ENCODE data around the gene ZNF71. TPM values are rescaled to one million over a fixed set of nuclear protein-coding genes. Genes with fewer than 3 reads are reported as not detected.

ZNF71 gene
- total and polyA plus RNA-seq, 2 experiments from 2014 or later = 6.2 to 7.9 TPM

GRCh38 chr19:56622374-56622773, 27.3 kb downstream of the ZNF71 start:
- no peaks in the 10 kb centered on the region for H3K9me3 ChIP-seq (ENCODE audit: low read depth)
- in situ Hi-C loops (cut with MboI) = no loop called here
- no peak for TF ChIP-seq EZH2phosphoT487 (IDR thresholded peaks at IDR 0.05; ENCODE audit: insufficient read depth, low read depth)
- no peak for TF ChIP-seq EZH2 (IDR thresholded peaks at IDR 0.05; ENCODE audit: insufficient read depth, poor library complexity, severe bottlenecking)

GRCh38 chr19:56623006-56623405, 27.9 kb downstream of the ZNF71 start:
- in situ Hi-C loops (cut with MboI) = no loop called here
- no peaks in the 10 kb centered on the region for H3K9me3 ChIP-seq (ENCODE audit: low read depth)

More at GRCh38 chr19:56622374-56622773, 27.3 kb downstream of the ZNF71 start:
- 96 to 99% methylated on average over 28 to 37 of the region's 37 CpGs for WGBS, 2 experiments (ENCODE audit: low coverage in 1 of 2, low lambda C conversion rate in 2 of 2, missing lambda C conversion rate in 2 of 2)
- Histone ChIP-seq H3K27me3 (replicated peaks; ENCODE audit: insufficient read depth) (no peaks in the 10 kb centered on the region), H3K9me2 (ENCODE audit: insufficient read depth) (no peaks in the 10 kb centered on the region), H2AFZ (no peak overlapping the region), H3K79me2 (ENCODE audit: insufficient read depth) (peaks cover 20% of the 10 kb centered on the region; the same call in 1 of the 2 replicates), H3K9ac (no peak overlapping the region), H3K4me2 (ENCODE audit: unreplicated experiment) (no peak overlapping the region), H3K27ac (no peak overlapping the region), H4K20me1 (ENCODE audit: insufficient read depth) (no peaks in the 10 kb centered on the region), H3K4me1 (ENCODE audit: insufficient read depth) (no peaks in the 10 kb centered on the region), H3F3A (ENCODE audit: insufficient read depth) (no peaks in the 10 kb centered on the region), H3K4me3 (no peak overlapping the region), H3K36me3 (ENCODE audit: low read depth) (0 out of 2 replicates have a peak, but pooled peaks cover 5% of the 10 kb centered on the region)
- DNase-seq = no peak

GRCh38 chr19:56625708-56626107, 30.6 kb downstream of the ZNF71 start:
- Histone ChIP-seq H3F3A (ENCODE audit: insufficient read depth) (no peaks in the 10 kb centered on the region), H3K9ac (no peak overlapping the region), H3K79me2 (ENCODE audit: insufficient read depth) (no peaks in the 10 kb centered on the region), H3K27me3 (replicated peaks; ENCODE audit: insufficient read depth) (no peaks in the 10 kb centered on the region), H2AFZ (no peak overlapping the region), H3K4me3 (no peak overlapping the region), H3K9me2 (ENCODE audit: insufficient read depth) (no peaks in the 10 kb centered on the region), H3K9me3 (ENCODE audit: low read depth) (no peaks in the 10 kb centered on the region), H3K36me3 (ENCODE audit: low read depth) (0 out of 2 replicates have a peak, but pooled peaks cover 5% of the 10 kb centered on the region), H4K20me1 (ENCODE audit: insufficient read depth) (no peaks in the 10 kb centered on the region), H3K4me1 (ENCODE audit: insufficient read depth) (no peaks in the 10 kb centered on the region), H3K27ac (no peak overlapping the region), H3K4me2 (ENCODE audit: unreplicated experiment) (no peak overlapping the region)
- no peak for DNase-seq
- in situ Hi-C loops (cut with MboI) = loop anchor here (25.0 kb wide), 1 partner anchor 588 kb away; no protein-coding TSS in a partner anchor
- TF ChIP-seq EZH2phosphoT487 (IDR thresholded peaks at IDR 0.05; ENCODE audit: insufficient read depth, low read depth) (no peak), EZH2 (IDR thresholded peaks at IDR 0.05; ENCODE audit: insufficient read depth, poor library complexity, severe bottlenecking) (no peak)
- WGBS, 2 experiments (ENCODE audit: low coverage in 1 of 2, low lambda C conversion rate in 2 of 2, missing lambda C conversion rate in 2 of 2) = 92 to 93% methylated on average over 9 of the region's 9 CpGs

More at GRCh38 chr19:56623006-56623405, 27.9 kb downstream of the ZNF71 start:
- Histone ChIP-seq H3K4me2 (ENCODE audit: unreplicated experiment) (no peak overlapping the region), H3K27me3 (replicated peaks; ENCODE audit: insufficient read depth) (no peaks in the 10 kb centered on the region), H3K9ac (no peak overlapping the region), H3K4me3 (no peak overlapping the region), H3K4me1 (ENCODE audit: insufficient read depth) (no peaks in the 10 kb centered on the region), H3F3A (ENCODE audit: insufficient read depth) (no peaks in the 10 kb centered on the region), H3K36me3 (ENCODE audit: low read depth) (0 out of 2 replicates have a peak, but pooled peaks cover 5% of the 10 kb centered on the region), H3K79me2 (ENCODE audit: insufficient read depth) (peaks cover 16% of the 10 kb centered on the region; the same call in 1 of the 2 replicates), H3K9me2 (ENCODE audit: insufficient read depth) (no peaks in the 10 kb centered on the region), H3K27ac (no peak overlapping the region), H4K20me1 (ENCODE audit: insufficient read depth) (no peaks in the 10 kb centered on the region), H2AFZ (no peak overlapping the region)
- TF ChIP-seq EZH2phosphoT487 (IDR thresholded peaks at IDR 0.05; ENCODE audit: insufficient read depth, low read depth) (no peak), EZH2 (IDR thresholded peaks at IDR 0.05; ENCODE audit: insufficient read depth, poor library complexity, severe bottlenecking) (no peak)
- WGBS, 2 experiments (ENCODE audit: low coverage in 1 of 2, low lambda C conversion rate in 2 of 2, missing lambda C conversion rate in 2 of 2) = 38 to 42% methylated on average over 9 of the region's 9 CpGs
- no peak for DNase-seq

GRCh38 chr19:56633021-56633420, 37.9 kb downstream of the ZNF71 start:
- WGBS, 2 experiments (ENCODE audit: low coverage in 1 of 2, low lambda C conversion rate in 2 of 2, missing lambda C conversion rate in 2 of 2) = 0% methylated on average over 1 of the region's 1 CpG
- Histone ChIP-seq H3K27ac (no peak overlapping the region), H3K9me2 (ENCODE audit: insufficient read depth) (no peaks in the 10 kb centered on the region), H2AFZ (no peak overlapping the region), H4K20me1 (ENCODE audit: insufficient read depth) (no peaks in the 10 kb centered on the region), H3K27me3 (replicated peaks; ENCODE audit: insufficient read depth) (no peaks in the 10 kb centered on the region), H3K4me3 (no peak overlapping the region), H3K9ac (no peak overlapping the region), H3K79me2 (ENCODE audit: insufficient read depth) (no peaks in the 10 kb centered on the region), H3K4me2 (ENCODE audit: unreplicated experiment) (no peak overlapping the region), H3K4me1 (ENCODE audit: insufficient read depth) (no peaks in the 10 kb centered on the region), H3K36me3 (ENCODE audit: low read depth) (no peaks in the 10 kb centered on the region), H3F3A (ENCODE audit: insufficient read depth) (no peaks in the 10 kb centered on the region; the same call in 1 of the 2 replicates), H3K9me3 (ENCODE audit: low read depth) (no peaks in the 10 kb centered on the region)
- in situ Hi-C loops (cut with MboI) = loop anchor here (25.0 kb wide), 1 partner anchor 596 kb away; no protein-coding TSS in a partner anchor
- DNase-seq = no peak
- no peak for TF ChIP-seq EZH2 (IDR thresholded peaks at IDR 0.05; ENCODE audit: insufficient read depth, poor library complexity, severe bottlenecking)
- TF ChIP-seq EZH2phosphoT487 (IDR thresholded peaks at IDR 0.05; ENCODE audit: insufficient read depth, low read depth) = no peak

Data from GM23248 (cell line).